GM18858 (cell line): ENCODE data around the gene ZNHIT3.
"Not testable (repeated sequence)": the region's sequence is repeated elsewhere in the genome, so short reads cannot be mapped to it uniquely, and the experiment has no call there.

Experiments
- ATAC-seq: cut with Tn5 transposase; IDR thresholded peaks from one replicate; pipeline ENCODE4 v1.9.1; 2021; ENCODE audit not compliant: unreplicated experiment

ZNHIT3 gene

GRCh38 chr17:36482611-36483504, 3.6 kb upstream of the ZNHIT3 start:
- ATAC-seq = no peak

- not testable (repeated sequence) for ATAC-seq
Observed at GRCh38 chr17:36484021-36484420, 2.5 kb upstream of the ZNHIT3 start.

- no peak for ATAC-seq
Observed at GRCh38 chr17:36485027-36485426, 1.5 kb upstream of the ZNHIT3 start.

GRCh38 chr17:36485805-36486203, 677 bp upstream of the ZNHIT3 start:
- no peak for ATAC-seq

GRCh38 chr17:36493956-36494355, 7.5 kb downstream of the ZNHIT3 start:
- ATAC-seq = no peak

- ATAC-seq = no peak
Observed at GRCh38 chr17:36494674-36495073, 8.2 kb downstream of the ZNHIT3 start.

- ATAC-seq = no peak
Observed at GRCh38 chr17:36495076-36495578, 8.6 kb downstream of the ZNHIT3 start.

GRCh38 chr17:36496018-36496789, 9.7 kb downstream of the ZNHIT3 start:
- ATAC-seq = no peak

GRCh38 chr17:36498155-36498554, 11.7 kb downstream of the ZNHIT3 start:
- ATAC-seq = no peak

GRCh38 chr17:36498560-36499300, 12.2 kb downstream of the ZNHIT3 start:
- no peak for ATAC-seq

- ATAC-seq = no peak
Observed at GRCh38 chr17:36500745-36501225, 14.3 kb downstream of the ZNHIT3 start.

- no peak for ATAC-seq
Observed at GRCh38 chr17:36501351-36501750, 14.9 kb downstream of the ZNHIT3 start.

GRCh38 chr17:36501963-36502362, 15.5 kb downstream of the ZNHIT3 start:
- no peak for ATAC-seq

GRCh38 chr17:36503456-36504155, 17.1 kb downstream of the ZNHIT3 start:
- no peak for ATAC-seq

GRCh38 chr17:36504156-36504545, 17.7 kb downstream of the ZNHIT3 start:
- ATAC-seq = no peak

GRCh38 chr17:36505171-36505570, 18.7 kb downstream of the ZNHIT3 start:
- no peak for ATAC-seq

GRCh38 chr17:36506249-36506826, 19.9 kb downstream of the ZNHIT3 start:
- ATAC-seq = no peak

GRCh38 chr17:36506831-36507230, 20.4 kb downstream of the ZNHIT3 start:
- ATAC-seq = no peak

GRCh38 chr17:36507266-36507665, 20.8 kb downstream of the ZNHIT3 start:
- no peak for ATAC-seq

GRCh38 chr17:36508439-36508838, 22.0 kb downstream of the ZNHIT3 start:
- not testable (repeated sequence) for ATAC-seq
